GM20000 (cell line): ENCODE data around the gene TRPV2.
"Not testable (repeated sequence)": the region's sequence is repeated elsewhere in the genome, so short reads cannot be mapped to it uniquely, and the experiment has no call there.

ENCODE experiments used
- DNase-seq: peaks from one replicate; pipeline ENCODE4 v3.0.0; 2012; ENCODE audit warnings: low spot score
- TF ChIP-seq, protein P1 (sequence below): IDR thresholded peaks from 2 replicates; pipeline ENCODE4 v1.5.1; 2012; ENCODE audit warnings: mild to moderate bottlenecking, control low read depth; ENCODE audit errors: extremely low read depth, missing control alignments

Gene TRPV2

DNA sequence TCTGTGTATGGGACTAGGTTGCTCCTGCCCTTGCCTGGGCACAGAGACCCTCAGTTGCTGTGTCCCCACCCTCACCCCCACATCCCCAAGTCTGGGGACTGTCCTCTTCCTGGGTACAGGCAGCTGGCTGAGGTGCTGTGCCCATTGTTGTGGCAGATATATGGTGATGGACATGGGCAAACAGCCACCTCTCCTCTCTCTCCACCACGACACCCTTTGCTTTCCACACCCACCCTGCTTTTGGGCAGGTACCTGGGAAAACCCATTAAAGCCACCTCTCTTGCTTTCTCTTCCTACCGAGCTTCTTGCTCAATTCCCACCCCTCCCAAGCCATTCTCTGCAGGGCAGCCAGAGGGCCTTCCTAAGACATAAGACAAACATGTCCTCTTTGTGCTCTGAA is 21.7 kb downstream of the TRPV2 start:
- TF ChIP-seq, protein P1, sequence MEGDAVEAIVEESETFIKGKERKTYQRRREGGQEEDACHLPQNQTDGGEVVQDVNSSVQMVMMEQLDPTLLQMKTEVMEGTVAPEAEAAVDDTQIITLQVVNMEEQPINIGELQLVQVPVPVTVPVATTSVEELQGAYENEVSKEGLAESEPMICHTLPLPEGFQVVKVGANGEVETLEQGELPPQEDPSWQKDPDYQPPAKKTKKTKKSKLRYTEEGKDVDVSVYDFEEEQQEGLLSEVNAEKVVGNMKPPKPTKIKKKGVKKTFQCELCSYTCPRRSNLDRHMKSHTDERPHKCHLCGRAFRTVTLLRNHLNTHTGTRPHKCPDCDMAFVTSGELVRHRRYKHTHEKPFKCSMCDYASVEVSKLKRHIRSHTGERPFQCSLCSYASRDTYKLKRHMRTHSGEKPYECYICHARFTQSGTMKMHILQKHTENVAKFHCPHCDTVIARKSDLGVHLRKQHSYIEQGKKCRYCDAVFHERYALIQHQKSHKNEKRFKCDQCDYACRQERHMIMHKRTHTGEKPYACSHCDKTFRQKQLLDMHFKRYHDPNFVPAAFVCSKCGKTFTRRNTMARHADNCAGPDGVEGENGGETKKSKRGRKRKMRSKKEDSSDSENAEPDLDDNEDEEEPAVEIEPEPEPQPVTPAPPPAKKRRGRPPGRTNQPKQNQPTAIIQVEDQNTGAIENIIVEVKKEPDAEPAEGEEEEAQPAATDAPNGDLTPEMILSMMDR: no peak
- no peak for DNase-seq

DNA sequence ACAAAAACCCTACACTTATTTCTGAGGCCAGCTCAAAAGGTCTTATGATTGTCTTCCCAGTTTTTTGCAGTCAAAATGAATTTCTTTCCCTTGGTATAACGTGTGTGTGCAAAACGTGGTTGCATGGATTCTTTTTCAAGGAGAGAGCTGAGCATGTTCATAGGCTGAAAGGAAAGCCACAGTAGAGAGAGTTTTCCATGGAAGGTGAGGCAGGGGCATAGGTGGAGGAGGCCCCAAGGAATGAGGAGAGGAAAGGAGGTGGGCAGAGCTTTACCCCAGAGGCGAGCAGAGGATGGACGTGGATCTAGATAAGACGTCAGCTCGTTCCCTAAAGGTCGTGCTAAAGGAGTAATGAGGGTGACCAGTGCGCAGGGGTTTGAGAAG is 22.8 kb downstream of the TRPV2 start:
- TF ChIP-seq, protein P1: no peak
- no peak for DNase-seq

DNA sequence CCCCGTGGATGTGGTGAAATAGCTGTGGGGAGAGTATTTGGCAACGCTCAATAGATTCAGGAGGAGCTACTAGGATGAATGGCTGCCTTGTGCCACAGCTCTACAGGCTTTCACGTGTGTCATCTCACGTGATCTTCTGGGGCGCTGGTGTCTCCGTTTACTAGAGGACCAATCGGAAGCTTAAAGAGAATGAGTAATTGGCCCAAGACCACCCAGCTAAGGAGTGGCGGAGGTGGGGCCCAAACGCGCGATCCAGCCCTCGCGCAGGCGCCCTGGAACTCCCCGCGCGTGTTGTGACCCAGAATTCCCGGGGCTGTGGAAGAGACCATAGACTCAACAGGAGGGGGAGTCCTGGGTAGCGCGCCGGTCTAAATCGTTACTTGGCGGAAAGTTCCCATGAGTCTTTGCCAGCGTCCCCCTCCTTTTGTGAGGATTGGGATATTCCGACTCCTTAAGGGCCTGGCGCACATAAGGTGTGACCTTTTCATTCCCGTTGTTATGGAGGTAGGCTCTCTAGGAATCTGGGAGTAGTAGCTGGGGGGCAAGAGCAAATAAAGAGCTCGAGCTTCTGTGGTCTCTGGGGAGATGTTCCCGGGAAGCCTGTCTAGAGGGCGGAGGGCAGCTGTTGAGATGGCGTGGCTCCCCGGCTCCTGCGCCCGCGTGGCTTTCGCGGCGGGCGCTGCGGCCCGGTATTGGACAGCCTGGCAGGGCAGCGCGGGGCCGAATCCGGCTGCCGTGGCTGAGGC is 23.4 kb downstream of the TRPV2 start:
- TF ChIP-seq, protein P1: no peak

DNA sequence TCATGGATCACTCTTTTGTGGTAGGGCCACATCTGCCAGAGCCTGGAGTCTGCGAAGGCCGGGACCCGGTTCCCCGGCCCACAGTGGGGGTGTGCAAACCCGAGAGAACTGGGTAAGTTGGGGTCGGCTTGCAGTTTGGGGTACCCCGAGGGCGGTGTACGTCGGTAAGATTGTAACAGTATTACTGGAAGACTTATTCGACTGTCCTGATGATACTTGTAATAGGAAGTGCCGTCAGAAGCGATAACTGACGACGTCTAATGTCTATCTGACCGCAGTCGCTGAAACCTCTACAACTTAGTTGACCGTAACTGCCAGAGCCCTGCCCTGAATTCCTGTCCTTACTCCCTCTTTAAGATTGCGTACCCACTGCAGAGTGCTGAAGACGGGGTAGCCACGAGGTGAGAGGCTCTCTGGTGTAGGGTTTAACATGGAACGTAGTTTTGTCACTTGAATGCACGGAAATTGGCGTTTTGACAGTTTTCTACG is 24.0 kb downstream of the TRPV2 start:
- DNase-seq: no peak
- TF ChIP-seq, protein P1: no peak

More for the DNA sequence above, 23.4 kb downstream of the TRPV2 start:
- peak; percentile 98 for DNase-seq

DNA sequence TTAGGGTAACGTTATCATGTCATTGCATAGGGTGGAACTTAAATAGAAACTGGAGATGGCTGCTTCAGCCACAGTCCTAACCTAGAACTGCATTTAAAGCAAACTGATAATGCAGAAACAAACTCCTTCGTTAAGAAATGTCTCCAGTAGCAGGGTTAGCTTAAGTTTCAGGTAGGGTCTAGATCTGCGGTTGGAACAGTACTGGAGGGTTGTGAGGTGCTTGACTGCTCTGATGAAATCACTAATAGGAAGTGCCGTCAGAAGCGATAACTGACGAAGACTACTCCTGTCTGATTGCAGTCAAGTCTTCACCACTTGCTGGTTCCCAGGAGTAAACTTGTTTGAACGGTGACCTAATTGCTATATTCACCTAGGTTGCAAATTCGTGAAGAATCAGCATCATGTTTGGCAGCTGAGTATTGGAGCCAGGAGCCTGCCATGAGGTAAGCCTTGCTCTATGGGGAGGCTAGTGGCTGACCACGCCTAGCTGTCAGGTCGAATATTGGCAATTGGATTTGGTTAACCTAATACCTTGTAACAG is 24.5 kb downstream of the TRPV2 start:
- TF ChIP-seq, protein P1: no peak
- no peak for DNase-seq

DNA sequence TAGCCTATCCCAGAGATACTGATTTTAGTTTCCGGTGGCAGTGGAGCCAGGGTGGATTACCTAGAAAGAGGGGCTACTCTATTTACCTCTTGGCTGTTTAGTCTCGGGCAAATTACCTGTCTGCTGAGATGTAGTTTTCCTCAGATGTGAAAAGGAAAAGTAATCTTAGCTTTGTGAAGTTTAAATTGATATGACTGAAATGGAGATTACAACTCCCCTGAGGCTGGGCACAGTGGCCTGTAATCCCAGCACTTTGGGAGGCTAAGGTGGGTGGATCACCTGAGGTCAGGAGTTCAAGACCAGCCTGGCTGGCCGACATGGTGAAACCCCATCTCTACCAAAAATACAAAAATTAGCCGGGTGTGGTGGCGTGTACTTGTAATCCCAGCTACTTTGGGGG is 25.0 kb downstream of the TRPV2 start:
- DNase-seq: not testable (repeated sequence)

DNA sequence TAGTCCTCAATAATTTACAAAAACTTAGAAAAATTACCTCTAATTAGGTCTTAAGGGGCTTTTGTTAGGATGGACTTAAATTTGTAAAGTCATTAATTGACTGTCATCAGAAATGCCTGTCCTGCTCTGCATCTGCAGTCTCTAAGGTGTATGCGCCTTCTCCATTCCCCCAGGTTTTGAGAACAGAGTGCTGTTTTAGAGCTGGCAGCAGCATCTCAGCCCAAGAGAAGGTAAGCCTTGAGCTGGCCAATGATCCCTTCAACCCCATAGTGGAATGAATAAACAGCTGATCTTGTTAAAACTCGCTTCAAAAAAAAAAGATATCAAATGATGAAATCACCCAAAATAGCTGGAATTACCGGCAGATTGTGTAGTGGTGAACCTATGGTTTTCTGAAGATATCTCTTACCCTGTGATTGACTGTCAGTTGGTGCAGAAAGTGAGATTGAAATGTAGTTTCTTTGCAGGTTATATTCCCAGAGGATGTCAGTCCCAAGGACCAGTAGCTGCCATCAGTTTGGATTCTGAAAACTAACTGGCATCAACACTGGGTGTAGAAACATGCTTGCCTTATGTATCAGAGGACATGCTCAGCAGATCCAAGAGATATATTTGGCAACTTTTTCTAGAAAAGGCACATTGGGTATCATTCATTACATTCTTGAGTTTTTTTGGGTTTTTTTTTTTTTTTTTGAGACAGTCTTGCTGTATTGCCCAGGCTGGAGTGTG is 25.7 kb downstream of the TRPV2 start:
- TF ChIP-seq, protein P1: no peak
- no peak for DNase-seq
